ENCODE data around the gene SLC45A1.

Gene SLC45A1

DNA sequence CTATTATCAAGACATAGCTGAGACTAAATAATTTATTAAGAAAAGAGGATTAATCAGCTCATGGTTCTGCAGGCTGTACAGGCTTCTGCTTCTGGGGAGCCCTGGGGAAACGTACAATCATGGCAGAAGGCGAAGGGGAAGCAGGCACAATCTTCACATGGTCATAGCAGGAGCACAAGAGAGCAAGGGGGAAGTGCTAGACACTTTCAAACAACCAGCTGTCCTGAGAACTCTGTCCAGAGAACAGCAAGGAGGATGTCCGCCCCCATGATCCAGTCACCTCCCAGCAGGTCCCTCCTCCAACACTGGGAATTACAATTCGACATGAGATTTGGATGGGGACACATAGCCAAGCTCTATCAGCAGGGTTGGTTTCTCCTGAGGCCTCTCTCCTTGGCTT, 10.3 kb upstream of the SLC45A1 start:
- in situ Hi-C loops (cut with MboI; ENCODE audit: low sequenced_read_pairs): no loop called here

DNA sequence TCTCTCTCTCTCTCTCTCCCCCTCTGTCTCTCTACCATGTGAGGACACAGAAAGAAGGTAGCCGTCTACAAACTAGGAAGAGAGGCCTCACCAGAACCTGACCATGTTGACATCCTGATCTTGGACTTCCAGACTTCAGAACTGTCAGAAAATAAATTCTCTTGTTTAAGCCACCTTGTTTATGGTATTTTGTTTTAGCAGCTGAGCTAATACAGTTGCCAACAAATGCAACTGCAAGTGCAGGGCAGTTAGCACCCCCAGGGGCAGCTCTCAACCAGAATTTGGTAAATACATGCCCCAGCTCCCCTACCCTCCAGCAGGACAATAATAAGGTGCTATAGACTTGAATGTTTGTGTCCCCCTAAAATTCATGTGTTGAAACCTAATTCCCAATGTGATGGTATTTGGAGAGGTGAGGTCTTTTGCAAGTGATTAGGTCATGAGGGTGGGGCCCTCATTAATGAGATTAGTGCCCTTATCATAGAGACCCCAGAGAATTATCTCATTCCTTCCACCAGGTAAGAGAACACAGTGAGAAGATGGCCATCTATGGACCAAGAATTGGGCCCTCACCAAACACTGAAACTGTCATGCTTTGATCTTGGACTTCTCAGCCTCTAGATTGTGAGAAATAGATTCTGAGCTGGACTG, 6.7 kb upstream of the SLC45A1 start:
- in situ Hi-C loops (cut with MboI; ENCODE audit: low sequenced_read_pairs): loop anchor here (10.0 kb wide), 1 partner anchor 276 kb away; no protein-coding TSS in a partner anchor

DNA sequence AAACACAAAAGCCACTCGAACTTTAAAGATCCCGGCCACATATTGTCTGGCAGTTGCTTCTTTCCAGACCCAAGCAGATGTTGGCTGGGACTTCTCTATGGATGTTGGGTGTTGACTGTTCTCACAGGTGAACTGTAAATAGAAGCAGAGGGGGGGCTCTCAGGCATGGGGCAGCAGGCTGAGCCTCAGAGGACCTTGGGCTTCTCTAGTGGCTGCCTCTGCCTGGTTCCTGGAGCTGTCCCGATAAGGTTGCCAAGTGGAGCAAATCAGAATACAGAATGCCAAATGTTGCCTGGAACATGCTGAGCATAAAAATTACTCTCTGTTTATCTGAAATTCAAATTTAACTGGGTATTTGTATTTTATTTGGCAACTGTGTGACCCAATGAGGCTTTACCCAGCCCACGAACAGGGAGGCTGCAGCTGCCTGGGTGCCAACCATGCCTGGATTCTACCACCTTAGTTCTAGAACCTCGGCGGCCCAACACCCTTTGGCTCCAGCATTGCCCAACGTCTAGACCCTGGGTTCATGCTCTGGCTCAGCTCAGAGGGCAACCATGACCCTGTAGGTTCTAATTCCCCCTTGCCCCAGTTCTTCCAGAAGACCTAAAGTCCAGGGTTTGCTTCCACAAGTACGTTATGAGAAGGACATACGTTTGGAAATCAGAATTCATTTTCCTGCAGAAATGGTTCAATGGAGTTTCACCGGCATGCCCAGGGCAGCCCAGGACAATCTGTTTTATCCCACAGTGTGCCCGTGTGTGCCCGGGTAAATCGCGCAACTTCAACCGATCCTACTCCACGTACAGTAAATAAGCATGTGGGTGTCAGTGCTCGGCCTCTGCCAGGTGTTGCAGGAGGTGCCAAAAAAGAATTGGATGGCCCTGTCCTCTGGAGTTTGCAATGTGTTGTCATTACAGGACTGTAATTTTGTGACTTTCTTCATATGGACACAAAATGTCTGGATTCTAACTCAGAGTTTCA, 5.4 kb upstream of the SLC45A1 start:
- in situ Hi-C loops (cut with MboI; ENCODE audit: low sequenced_read_pairs): loop anchor here (10.0 kb wide), 1 partner anchor 278 kb away; no protein-coding TSS in a partner anchor

DNA sequence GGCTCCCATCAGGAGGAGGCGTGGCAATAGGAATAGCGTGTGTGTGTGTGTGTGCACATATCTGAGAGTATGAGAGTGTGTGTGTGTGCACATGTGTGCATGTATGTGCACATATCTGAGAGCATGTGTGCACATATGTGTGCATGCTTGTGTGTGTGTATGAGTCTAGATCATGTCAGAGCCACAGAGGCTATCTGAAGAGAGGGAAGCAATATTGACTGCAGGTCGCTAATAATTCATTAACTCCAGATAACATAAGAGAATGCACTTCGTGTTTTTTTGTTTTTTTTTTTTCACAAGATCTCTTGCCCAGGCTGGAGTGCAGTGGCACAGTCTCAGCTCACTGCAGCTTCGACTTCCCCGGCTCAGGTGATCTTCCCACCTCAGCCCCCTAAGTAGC, 4.7 kb upstream of the SLC45A1 start:
- in situ Hi-C loops (cut with MboI; ENCODE audit: low sequenced_read_pairs): loop anchor here (10.0 kb wide), 1 partner anchor 278 kb away; no protein-coding TSS in a partner anchor

DNA sequence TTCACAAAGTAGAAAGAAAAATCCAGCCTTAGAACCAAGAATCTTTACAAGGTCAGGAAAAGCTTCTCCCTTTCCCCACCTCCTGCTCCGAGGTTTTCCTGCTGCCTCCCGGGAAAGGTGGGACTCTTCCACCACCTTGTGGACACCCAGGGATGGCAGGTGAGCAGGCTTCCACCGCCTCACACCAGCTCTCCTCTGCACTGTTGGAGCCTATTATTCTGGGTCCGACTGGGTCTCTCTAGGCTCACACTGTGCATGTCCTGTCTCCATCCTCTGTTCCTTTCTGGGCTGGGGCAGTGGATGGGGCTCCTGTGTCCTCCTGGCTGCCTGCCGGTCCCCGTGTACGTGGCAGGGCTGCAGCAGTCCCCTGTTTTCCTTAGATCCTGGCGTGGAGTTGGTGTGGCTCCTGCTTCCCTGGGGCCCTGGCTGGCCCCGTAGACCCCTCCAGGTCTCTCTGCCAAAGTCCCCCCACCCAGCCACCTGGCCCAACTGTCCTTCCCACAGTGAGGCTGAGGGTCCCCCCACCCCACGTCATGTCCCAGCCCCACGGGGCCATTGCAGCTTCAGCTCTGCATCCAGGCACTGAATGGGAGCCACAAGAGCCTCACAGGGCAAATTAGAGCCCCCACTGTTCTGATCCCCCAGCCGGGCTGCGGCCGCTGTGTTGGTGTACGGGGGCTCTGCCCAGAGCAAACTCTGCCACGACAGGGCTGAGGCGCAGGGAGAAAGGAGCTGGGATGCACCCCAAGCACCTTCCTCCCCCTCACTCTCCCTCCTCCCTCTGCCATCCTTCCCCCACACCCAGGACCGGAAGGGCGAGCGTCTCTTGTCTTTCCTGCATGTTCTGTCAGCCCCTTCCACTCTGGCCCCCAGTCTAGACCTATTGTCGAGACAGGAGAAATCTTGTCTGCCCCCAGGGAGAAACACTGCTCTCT, 3.3 kb upstream of the SLC45A1 start:
- in situ Hi-C loops (cut with MboI; ENCODE audit: low sequenced_read_pairs): loop anchor here (10.0 kb wide), 1 partner anchor 280 kb away; no protein-coding TSS in a partner anchor

DNA sequence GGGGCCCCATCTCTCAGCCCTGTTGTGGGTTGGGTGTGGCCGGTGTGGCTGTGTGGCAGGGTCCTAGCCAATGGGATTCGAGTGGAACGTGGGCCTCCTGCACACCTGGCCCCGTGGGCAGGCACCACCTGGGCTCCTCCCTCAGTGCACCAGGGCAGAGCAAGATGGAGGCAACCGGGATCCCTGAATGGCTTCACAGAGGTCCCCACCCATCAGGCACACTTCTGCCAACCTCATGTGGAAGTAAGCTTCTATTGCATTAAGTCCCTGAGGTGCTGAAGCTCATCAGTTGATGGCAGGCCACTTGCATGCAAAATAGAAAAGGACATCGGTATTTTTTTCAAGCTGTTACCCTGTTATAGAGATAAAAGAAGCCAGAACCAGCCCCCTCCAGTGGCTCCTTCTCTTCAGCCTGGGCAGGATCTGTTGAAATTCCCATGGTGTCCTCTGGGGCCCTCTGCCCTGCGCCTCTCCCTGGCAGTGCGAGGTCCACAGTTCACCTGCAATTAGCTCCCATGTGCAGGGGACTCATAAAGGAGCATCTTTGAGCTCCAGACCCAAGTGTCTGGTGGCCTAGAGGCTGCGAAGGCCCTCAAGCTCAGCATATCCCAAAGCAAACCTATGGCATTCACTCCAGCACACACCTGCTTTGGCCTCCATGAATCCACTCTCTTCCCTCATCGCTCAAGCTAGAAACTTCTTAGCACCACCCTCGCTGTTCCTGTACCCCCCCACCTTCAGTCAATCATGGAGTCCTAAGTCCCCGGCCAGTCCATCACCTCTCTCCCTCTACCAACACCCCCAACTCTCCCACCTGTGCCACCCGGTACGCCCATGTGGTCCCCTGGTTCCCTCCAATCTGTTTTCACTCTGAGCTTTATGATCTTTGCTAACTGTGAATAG, 2.1 kb upstream of the SLC45A1 start:
- in situ Hi-C loops (cut with MboI; ENCODE audit: low sequenced_read_pairs): loop anchor here (10.0 kb wide), 1 partner anchor 281 kb away; no protein-coding TSS in a partner anchor

DNA sequence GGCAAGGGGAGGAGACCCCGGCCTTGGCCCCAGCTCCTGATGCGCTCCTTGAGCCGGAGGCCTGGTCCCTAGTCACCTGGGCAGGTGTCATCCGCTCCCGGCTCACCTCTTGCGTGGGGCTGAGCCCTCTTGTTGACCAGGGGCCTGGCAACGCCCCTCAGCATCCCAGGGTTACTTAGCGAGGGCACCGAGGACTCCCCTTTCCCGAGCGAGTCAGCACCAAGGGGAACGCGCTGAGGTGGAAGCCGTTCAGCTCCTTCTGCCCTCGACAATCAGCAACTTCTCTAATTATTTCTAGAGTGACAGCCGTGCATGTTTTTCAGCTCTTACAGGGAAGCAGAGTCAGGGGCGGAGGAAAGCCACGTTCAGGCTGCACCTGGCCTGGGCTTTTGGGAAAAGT, 522 bp downstream of the SLC45A1 start:
- in situ Hi-C loops (cut with MboI; ENCODE audit: low sequenced_read_pairs): loop anchor here (10.0 kb wide), 1 partner anchor 284 kb away; no protein-coding TSS in a partner anchor

DNA sequence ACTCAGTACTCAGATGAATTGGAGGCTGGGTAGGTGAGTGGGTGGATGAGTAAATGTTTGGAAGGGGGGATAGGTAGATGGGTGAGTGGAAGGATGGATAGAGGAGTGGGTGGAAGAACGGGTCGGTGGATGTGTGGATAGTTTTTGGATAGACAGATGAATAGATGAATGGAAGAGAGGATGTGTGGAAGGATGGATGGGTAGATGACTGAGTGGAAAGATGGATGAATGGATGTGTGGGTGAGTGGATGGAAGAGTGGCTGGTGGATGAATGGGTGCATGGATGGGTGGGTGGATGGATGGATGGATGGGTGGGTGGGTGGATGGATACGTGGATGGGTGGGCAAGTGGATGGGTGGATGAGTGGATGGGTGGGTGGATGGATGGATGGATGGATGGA, 3.7 kb downstream of the SLC45A1 start:
- in situ Hi-C loops (cut with MboI; ENCODE audit: low sequenced_read_pairs): no loop called here

DNA sequence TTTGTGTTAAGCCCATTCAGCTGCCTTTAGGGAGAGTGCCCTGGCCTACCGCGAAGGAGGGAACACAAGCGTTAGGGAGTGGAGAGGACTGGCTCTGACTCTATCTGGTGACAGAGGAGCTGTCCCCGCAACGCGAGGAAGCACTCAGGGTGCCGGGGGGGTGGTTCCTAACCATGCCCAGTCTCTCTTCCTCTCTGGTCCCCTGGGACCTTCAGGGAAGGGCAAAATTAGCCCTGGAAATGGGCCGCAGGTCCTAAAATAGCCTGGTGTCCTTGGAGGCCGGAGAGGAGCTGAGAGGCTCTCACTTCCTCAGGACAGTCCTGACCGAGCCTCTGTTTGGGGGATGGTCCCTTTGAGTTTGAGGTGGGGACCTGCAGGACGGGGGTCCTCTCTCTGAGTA, 5.8 kb downstream of the SLC45A1 start:
- in situ Hi-C loops (cut with MboI; ENCODE audit: low sequenced_read_pairs): no loop called here

DNA sequence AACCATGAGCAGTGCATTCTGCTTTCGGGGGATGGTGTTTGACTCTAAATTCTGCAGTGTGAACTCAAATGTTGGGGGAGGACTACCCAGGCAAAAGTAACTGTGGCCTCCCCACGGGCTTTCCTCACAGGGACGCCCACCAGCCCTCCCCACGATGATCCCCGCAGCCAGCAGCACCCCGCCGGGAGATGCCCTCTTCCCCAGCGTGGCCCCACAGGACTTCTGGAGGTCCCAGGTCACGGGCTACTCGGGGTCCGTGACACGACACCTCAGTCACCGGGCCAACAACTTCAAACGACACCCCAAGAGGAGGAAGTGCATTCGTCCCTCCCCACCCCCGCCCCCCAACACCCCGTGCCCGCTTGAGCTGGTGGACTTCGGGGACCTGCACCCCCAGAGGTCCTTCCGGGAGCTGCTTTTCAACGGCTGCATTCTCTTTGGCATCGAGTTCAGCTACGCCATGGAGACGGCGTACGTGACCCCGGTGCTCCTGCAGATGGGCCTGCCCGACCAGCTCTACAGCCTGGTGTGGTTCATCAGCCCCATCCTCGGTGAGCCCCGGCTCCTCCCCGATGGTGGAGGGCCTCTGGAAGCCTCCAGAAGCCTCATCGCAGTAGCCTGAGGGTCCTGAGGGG, 6.4 kb downstream of the SLC45A1 start:
- in situ Hi-C loops (cut with MboI; ENCODE audit: low sequenced_read_pairs): no loop called here

DNA sequence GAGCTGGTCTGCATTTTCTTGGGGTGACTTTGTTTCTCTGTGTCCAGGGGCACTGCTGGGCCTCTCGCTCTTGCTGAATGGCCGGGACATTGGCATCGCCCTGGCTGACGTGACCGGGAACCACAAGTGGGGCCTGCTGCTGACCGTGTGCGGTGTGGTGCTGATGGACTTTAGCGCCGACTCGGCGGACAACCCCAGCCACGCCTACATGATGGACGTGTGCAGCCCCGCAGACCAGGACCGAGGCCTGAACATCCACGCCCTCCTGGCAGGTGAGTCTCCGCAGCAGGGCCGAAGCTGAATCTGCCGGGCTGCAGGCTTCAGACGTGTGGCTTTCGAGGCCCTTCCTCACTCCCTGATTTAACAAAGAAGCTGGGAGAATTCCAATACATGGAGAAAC, 7.9 kb downstream of the SLC45A1 start:
- in situ Hi-C loops (cut with MboI; ENCODE audit: low sequenced_read_pairs): loop anchor here (25.0 kb wide), 1 partner anchor 663 kb away; no protein-coding TSS in a partner anchor

DNA sequence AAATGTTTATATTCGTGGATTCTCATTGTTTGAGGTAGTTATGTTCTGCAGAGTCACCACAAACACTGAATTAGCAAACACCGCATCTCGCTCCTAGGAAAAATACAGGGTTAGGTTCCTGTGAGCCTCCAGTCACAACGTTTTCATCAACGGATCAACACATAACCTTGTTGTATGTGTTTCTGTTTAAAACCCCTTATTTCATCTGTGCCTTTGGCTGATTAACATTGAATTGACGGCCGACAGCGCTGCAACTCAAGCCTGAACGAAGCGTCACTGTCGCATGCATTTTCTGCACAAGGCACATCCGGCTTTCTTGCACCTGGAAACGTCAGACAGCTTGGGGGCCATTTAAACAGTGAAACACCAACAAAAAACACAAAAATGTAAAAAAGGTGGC, 8.4 kb downstream of the SLC45A1 start:
- in situ Hi-C loops (cut with MboI; ENCODE audit: low sequenced_read_pairs): loop anchor here (25.0 kb wide), 1 partner anchor 664 kb away; no protein-coding TSS in a partner anchor

DNA sequence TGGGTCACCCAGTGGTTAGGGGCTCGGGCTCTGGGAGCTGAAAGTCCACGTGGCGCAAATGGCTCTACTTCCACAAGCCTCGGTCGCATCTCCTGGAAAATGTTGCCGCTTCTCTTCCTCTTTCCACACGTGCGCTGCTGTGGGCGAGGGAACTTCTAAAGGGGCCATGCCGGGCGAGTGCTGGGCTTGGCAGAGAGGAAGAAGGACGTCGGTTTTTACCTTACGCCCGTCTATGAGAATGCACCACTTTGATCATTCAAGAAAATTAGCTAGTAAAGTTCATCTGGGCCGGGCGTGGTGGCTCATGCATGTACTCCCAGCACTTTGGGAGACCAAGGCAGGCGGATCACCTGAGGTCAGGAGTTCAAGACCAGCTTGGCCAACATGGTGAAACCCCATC, 10.4 kb downstream of the SLC45A1 start:
- in situ Hi-C loops (cut with MboI; ENCODE audit: low sequenced_read_pairs): loop anchor here (25.0 kb wide), 1 partner anchor 666 kb away; no protein-coding TSS in a partner anchor

DNA sequence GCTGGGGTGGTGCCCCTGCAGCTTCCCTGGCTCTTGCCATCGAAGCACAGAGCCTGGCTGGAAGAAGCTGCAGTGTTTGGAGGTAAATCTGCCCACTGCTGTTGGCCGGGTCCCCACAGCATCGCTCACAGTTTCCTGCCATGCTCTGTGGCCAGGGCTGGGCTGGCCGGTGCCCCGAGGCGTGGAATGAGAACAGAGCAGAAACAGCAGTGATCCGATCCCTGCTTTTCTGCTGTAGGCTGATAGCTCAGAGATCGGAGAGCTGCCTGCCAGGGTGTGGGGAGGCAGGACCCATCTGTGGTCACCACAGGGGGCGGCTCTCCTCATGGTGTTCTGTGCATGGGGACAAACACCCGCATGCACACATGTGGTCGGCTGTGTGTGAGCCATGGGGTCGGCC, 11.5 kb downstream of the SLC45A1 start:
- in situ Hi-C loops (cut with MboI; ENCODE audit: low sequenced_read_pairs): loop anchor here (25.0 kb wide), 1 partner anchor 667 kb away; no protein-coding TSS in a partner anchor

DNA sequence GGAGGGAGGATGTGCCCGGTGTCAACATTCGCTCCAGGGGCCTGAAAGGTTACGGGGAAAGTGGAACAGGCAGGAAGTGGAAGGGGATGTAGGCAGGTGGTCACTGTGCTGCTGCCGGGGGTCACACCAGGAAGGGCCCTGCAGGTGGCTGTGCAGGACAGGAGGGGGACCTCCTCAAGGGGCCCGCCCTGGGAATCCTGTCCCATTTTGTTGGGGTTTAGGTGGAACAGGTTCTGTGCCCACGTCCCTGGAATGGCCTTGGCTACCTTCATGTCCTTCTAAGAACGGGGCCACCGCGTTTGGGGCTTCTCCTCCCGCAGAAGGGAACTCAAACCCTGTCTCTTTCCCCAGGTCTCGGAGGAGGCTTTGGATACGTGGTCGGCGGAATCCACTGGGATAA, 11.9 kb downstream of the SLC45A1 start:
- in situ Hi-C loops (cut with MboI; ENCODE audit: low sequenced_read_pairs): loop anchor here (25.0 kb wide), 1 partner anchor 668 kb away; no protein-coding TSS in a partner anchor

DNA sequence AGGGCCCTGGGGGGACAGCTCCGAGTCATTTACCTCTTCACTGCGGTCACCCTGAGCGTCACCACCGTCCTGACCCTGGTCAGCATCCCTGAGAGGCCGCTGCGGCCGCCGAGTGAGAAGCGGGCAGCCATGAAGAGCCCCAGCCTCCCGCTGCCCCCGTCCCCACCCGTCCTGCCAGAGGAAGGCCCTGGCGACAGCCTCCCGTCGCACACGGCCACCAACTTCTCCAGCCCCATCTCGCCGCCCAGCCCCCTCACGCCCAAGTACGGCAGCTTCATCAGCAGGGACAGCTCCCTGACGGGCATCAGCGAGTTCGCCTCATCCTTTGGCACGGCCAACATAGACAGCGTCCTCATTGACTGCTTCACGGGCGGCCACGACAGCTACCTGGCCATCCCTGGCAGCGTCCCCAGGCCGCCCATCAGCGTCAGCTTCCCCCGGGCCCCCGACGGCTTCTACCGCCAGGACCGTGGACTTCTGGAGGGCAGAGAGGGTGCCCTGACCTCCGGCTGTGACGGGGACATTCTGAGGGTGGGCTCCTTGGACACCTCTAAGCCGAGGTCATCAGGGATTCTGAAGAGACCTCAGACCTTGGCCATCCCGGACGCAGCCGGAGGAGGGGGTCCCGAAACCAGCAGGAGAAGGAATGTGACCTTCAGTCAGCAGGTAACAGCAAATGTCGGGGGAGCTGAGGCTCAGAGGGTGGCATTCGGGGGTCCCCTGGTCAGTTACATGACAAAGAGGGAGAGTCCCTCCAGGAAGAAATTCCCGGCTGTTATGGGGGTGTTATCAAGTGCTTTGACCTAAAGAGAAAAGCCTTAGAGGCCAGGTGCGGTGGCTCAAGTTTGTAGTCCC, 12.6 kb downstream of the SLC45A1 start:
- in situ Hi-C loops (cut with MboI; ENCODE audit: low sequenced_read_pairs): loop anchor here (25.0 kb wide), 1 partner anchor 668 kb away; no protein-coding TSS in a partner anchor

DNA sequence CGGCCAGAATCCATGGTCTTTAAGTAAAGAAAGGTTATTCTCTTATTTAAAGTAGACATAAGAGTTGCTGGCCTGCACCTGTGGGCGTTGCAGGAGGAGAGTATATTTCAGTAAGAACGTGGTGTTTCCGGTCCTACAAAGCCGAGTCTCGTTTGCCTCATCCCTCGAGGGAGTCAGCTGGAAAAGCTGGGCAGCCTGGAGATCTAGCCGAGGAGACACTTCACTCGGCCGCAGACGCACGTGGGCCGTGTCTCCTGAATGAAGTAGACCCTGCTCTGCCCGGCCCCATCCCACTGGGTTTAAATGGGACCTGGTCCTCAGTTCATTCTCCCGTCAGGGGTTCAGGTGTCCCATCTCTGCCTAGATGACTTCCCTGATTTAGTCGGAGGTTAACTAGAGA, 14.9 kb downstream of the SLC45A1 start:
- in situ Hi-C loops (cut with MboI; ENCODE audit: low sequenced_read_pairs): loop anchor here (25.0 kb wide), 1 partner anchor 671 kb away; no protein-coding TSS in a partner anchor
